Measurements from ENCODE around the gene CREB3.

CREB3 gene

GRCh38 chr9:35686222-35687203 lies 46.0 kb upstream of the CREB3 start:
- DNase-seq, result no peak
- Histone ChIP-seq H3K79me1 (ENCODE audit: low read length) (peaks cover 20% of the 10 kb centered on the region), H3K4me3 (ENCODE audit: low read depth, low read length) (no peak overlapping the region), H3K9ac (ENCODE audit: low read length) (no peak overlapping the region), H3K36me3 (ENCODE audit: control insufficient read depth in 1 of 2, insufficient read depth in 2 of 2, low read length in 2 of 2) (peaks cover 40 to 49% of the 10 kb centered on the region in 2 experiments), H3K27me3 (ENCODE audit: insufficient read depth, low read length) (no peaks in the 10 kb centered on the region), H2BK5ac (ENCODE audit: low read depth, low read length, poor library complexity) (no peak overlapping the region), H3K9me3 (ENCODE audit: insufficient read depth, low read depth, low read length) (no peaks in the 10 kb centered on the region), H4K91ac (ENCODE audit: low read depth, low read length) (no peak overlapping the region), H3K79me2 (ENCODE audit: control insufficient read depth, insufficient read depth, low read length, poor library complexity) (peaks cover 14% of the 10 kb centered on the region), H3K18ac (ENCODE audit: low read length) (no peak overlapping the region), H3K4me2 (ENCODE audit: low read length) (no peak overlapping the region), H3K14ac (ENCODE audit: low read length) (no peak overlapping the region), H2BK120ac (ENCODE audit: insufficient read depth, low read length, poor library complexity) (no peak overlapping the region), H2AK5ac (ENCODE audit: low read length) (no peak overlapping the region), H2BK12ac (ENCODE audit: low read length) (no peak overlapping the region), H3K4me1 (ENCODE audit: control insufficient read depth in 1 of 2, insufficient read depth in 2 of 2, low read length in 2 of 2) (peaks cover 16 to 24% of the 10 kb centered on the region in 2 experiments), H3K27ac (ENCODE audit: low read depth, low read length) (no peak overlapping the region), H4K8ac (ENCODE audit: low read depth, low read length) (no peak overlapping the region), H2AFZ (ENCODE audit: insufficient read depth, low read length, poor library complexity) (no peak overlapping the region), H3K23ac (ENCODE audit: low read length) (no peak overlapping the region), H4K12ac (ENCODE audit: low read depth, low read length) (no peak overlapping the region), H3K4ac (ENCODE audit: low read depth, low read length) (no peak overlapping the region)
- WGBS (ENCODE audit: extremely low coverage, insufficient coverage, insufficient read length), result no CpG with 5 or more reads among the region's 11 CpGs

GRCh38 chr9:35687306-35687705 lies 45.2 kb upstream of the CREB3 start:
- peaks cover 34 to 41% of the 10 kb centered on the region in 2 experiments for H3K36me3 ChIP-seq (ENCODE audit: control insufficient read depth in 1 of 2, insufficient read depth in 2 of 2, low read length in 2 of 2)
- H3K4me3 ChIP-seq (ENCODE audit: low read depth, low read length), result no peak overlapping the region
- H3K9me3 ChIP-seq (ENCODE audit: insufficient read depth, low read depth, low read length), result no peaks in the 10 kb centered on the region
- peaks cover 16 to 24% of the 10 kb centered on the region in 2 experiments for H3K4me1 ChIP-seq (ENCODE audit: control insufficient read depth in 1 of 2, insufficient read depth in 2 of 2, low read length in 2 of 2)
- H3K14ac ChIP-seq (ENCODE audit: low read length), result no peak overlapping the region
- H2BK120ac ChIP-seq (ENCODE audit: insufficient read depth, low read length, poor library complexity), result no peak overlapping the region
- no peak overlapping the region for H2AK5ac ChIP-seq (ENCODE audit: low read length)
- H3K23ac ChIP-seq (ENCODE audit: low read length), result no peak overlapping the region
- H3K18ac ChIP-seq (ENCODE audit: low read length), result no peak overlapping the region
- DNase-seq, result no peak
- H4K12ac ChIP-seq (ENCODE audit: low read depth, low read length), result no peak overlapping the region
- H4K8ac ChIP-seq (ENCODE audit: low read depth, low read length), result no peak overlapping the region
- no peak overlapping the region for H2BK12ac ChIP-seq (ENCODE audit: low read length)
- H3K4ac ChIP-seq (ENCODE audit: low read depth, low read length), result no peak overlapping the region
- WGBS (ENCODE audit: extremely low coverage, insufficient coverage, insufficient read length), result no CpG with 5 or more reads among the region's 2 CpGs
- H3K79me2 ChIP-seq (ENCODE audit: control insufficient read depth, insufficient read depth, low read length, poor library complexity), result peaks cover 14% of the 10 kb centered on the region
- H3K4me2 ChIP-seq (ENCODE audit: low read length), result peak overlapping the region; percentile 68
- H3K79me1 ChIP-seq (ENCODE audit: low read length), result peaks cover 20% of the 10 kb centered on the region
- H2BK5ac ChIP-seq (ENCODE audit: low read depth, low read length, poor library complexity), result no peak overlapping the region
- H2AFZ ChIP-seq (ENCODE audit: insufficient read depth, low read length, poor library complexity), result no peak overlapping the region
- H3K27me3 ChIP-seq (ENCODE audit: insufficient read depth, low read length), result no peaks in the 10 kb centered on the region
- no peak overlapping the region for H4K91ac ChIP-seq (ENCODE audit: low read depth, low read length)
- no peak overlapping the region for H3K27ac ChIP-seq (ENCODE audit: low read depth, low read length)
- no peak overlapping the region for H3K9ac ChIP-seq (ENCODE audit: low read length)

GRCh38 chr9:35687972-35688557 lies 44.4 kb upstream of the CREB3 start:
- Histone ChIP-seq H3K27ac (ENCODE audit: low read depth, low read length) (no peak overlapping the region), H4K91ac (ENCODE audit: low read depth, low read length) (no peak overlapping the region), H3K4ac (ENCODE audit: low read depth, low read length) (peak overlapping the region; percentile 3), H2BK120ac (ENCODE audit: insufficient read depth, low read length, poor library complexity) (no peak overlapping the region), H3K14ac (ENCODE audit: low read length) (no peak overlapping the region), H3K79me2 (ENCODE audit: control insufficient read depth, insufficient read depth, low read length, poor library complexity) (peaks cover 14% of the 10 kb centered on the region), H3K9ac (ENCODE audit: low read length) (no peak overlapping the region), H3K9me3 (ENCODE audit: insufficient read depth, low read depth, low read length) (no peaks in the 10 kb centered on the region), H3K4me2 (ENCODE audit: low read length) (peak overlapping the region; percentile 68), H3K4me3 (ENCODE audit: low read depth, low read length) (no peak overlapping the region), H2AK5ac (ENCODE audit: low read length) (no peak overlapping the region), H4K8ac (ENCODE audit: low read depth, low read length) (no peak overlapping the region), H2BK12ac (ENCODE audit: low read length) (no peak overlapping the region), H2AFZ (ENCODE audit: insufficient read depth, low read length, poor library complexity) (no peak overlapping the region), H3K79me1 (ENCODE audit: low read length) (peaks cover 20% of the 10 kb centered on the region), H4K12ac (ENCODE audit: low read depth, low read length) (no peak overlapping the region), H3K27me3 (ENCODE audit: insufficient read depth, low read length) (no peaks in the 10 kb centered on the region), H3K23ac (ENCODE audit: low read length) (no peak overlapping the region), H3K4me1 (ENCODE audit: control insufficient read depth in 1 of 2, insufficient read depth in 2 of 2, low read length in 2 of 2) (peaks cover 16 to 24% of the 10 kb centered on the region in 2 experiments), H3K36me3 (ENCODE audit: control insufficient read depth in 1 of 2, insufficient read depth in 2 of 2, low read length in 2 of 2) (peaks cover 27 to 33% of the 10 kb centered on the region in 2 experiments), H2BK5ac (ENCODE audit: low read depth, low read length, poor library complexity) (no peak overlapping the region), H3K18ac (ENCODE audit: low read length) (no peak overlapping the region)
- no peak for DNase-seq
- WGBS (ENCODE audit: extremely low coverage, insufficient coverage, insufficient read length), result no CpG with 5 or more reads among the region's 2 CpGs

GRCh38 chr9:35688558-35689541 lies 43.6 kb upstream of the CREB3 start:
- no CpG with 5 or more reads among the region's 12 CpGs for WGBS (ENCODE audit: extremely low coverage, insufficient coverage, insufficient read length)
- H3K27ac ChIP-seq (ENCODE audit: low read depth, low read length), result peak overlapping the region; percentile 28
- H2BK120ac ChIP-seq (ENCODE audit: insufficient read depth, low read length, poor library complexity), result peak overlapping the region; percentile 68
- peaks cover 20% of the 10 kb centered on the region for H3K79me1 ChIP-seq (ENCODE audit: low read length)
- H3K79me2 ChIP-seq (ENCODE audit: control insufficient read depth, insufficient read depth, low read length, poor library complexity), result peaks cover 14% of the 10 kb centered on the region
- peak in 1 of 2 donors; percentile 18 for DNase-seq
- H2BK5ac ChIP-seq (ENCODE audit: low read depth, low read length, poor library complexity), result peak overlapping the region; percentile 76
- no peaks in the 10 kb centered on the region for H3K27me3 ChIP-seq (ENCODE audit: insufficient read depth, low read length)
- peak overlapping the region; percentile 96 for H3K18ac ChIP-seq (ENCODE audit: low read length)
- H3K14ac ChIP-seq (ENCODE audit: low read length), result peak overlapping the region; percentile 95
- peak overlapping the region; percentile 87 for H4K91ac ChIP-seq (ENCODE audit: low read depth, low read length)
- peak overlapping the region; percentile 69 for H4K12ac ChIP-seq (ENCODE audit: low read depth, low read length)
- no peak overlapping the region for H3K23ac ChIP-seq (ENCODE audit: low read length)
- H3K4ac ChIP-seq (ENCODE audit: low read depth, low read length), result peak overlapping the region; percentile 92
- H3K36me3 ChIP-seq (ENCODE audit: control insufficient read depth in 1 of 2, insufficient read depth in 2 of 2, low read length in 2 of 2), result peaks cover 25 to 27% of the 10 kb centered on the region in 2 experiments
- H3K4me2 ChIP-seq (ENCODE audit: low read length), result peak overlapping the region; percentile 68
- peak overlapping the region; percentile 87 for H3K9ac ChIP-seq (ENCODE audit: low read length)
- H3K4me1 ChIP-seq (ENCODE audit: control insufficient read depth in 1 of 2, insufficient read depth in 2 of 2, low read length in 2 of 2), result peaks cover 16 to 24% of the 10 kb centered on the region in 2 experiments
- H2AFZ ChIP-seq (ENCODE audit: insufficient read depth, low read length, poor library complexity), result peak overlapping the region; percentile 31
- H2AK5ac ChIP-seq (ENCODE audit: low read length), result peak overlapping the region; percentile 90
- H3K4me3 ChIP-seq (ENCODE audit: low read depth, low read length), result peak overlapping the region; percentile 87
- H3K9me3 ChIP-seq (ENCODE audit: insufficient read depth, low read depth, low read length), result no peaks in the 10 kb centered on the region
- peak overlapping the region; percentile 85 for H4K8ac ChIP-seq (ENCODE audit: low read depth, low read length)
- H2BK12ac ChIP-seq (ENCODE audit: low read length), result peak overlapping the region; percentile 51

All from trophoblast cell (in vitro differentiated cells and primary cell).